ENCODE results near the gene TMEM203. TPM values are rescaled to one million over a fixed set of nuclear protein-coding genes. Genes with fewer than 3 reads are reported as not detected.

TMEM203 gene
- total and polyA plus RNA-seq, 10 of the 15 experiments (the other 5 are each of a cell fraction or from before 2014, with no cell fraction given): 7.2 to 68.1 (median 33.8) TPM

DNA sequence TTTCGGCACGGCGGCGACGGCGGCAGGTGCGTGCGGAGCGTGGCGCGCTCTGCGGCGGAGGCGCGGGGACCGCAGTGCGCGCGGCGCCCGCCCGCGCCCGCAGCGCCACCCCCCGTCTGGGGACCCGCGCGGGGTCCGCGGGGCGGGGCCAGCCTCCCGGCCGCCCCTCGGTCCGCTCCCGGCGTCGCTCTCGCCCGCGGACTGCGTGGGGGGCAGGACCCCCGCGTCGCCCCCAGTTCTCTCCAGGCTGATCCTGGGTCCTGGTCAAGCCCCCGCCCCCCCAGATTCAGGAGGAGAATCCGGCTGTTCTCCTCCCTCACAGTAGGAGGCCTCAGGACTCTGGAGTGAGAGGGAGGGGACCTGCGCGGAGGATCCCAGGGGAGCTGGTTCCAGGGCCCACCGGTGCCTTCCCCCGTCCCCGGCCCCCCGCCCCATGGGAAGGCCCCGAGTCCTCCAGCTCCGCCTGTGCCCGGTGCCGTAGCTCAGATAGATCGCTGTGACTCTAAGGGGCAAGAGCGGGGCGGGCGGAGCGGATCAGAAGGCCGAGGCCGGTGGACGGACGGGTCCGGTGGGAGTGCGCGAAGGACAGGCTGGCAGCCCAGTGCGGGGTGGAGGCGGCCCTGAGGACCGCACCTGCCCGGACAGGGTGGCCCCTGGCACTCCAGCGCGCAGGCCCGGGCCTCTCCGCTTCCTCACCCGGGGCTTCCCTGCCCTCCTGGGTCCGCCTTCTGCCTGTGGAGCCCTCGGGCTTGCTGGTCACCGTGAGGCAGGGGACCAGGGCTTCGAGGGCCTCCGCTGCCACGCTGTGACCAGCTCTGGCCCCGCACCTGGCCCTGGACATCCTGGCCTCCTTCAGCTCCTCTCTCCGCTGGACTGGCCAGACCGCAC lies 17.0 kb upstream of the TMEM203 start, which contains the start of gene RNF208 (continued):
- TF ChIP-seq, protein P1, sequence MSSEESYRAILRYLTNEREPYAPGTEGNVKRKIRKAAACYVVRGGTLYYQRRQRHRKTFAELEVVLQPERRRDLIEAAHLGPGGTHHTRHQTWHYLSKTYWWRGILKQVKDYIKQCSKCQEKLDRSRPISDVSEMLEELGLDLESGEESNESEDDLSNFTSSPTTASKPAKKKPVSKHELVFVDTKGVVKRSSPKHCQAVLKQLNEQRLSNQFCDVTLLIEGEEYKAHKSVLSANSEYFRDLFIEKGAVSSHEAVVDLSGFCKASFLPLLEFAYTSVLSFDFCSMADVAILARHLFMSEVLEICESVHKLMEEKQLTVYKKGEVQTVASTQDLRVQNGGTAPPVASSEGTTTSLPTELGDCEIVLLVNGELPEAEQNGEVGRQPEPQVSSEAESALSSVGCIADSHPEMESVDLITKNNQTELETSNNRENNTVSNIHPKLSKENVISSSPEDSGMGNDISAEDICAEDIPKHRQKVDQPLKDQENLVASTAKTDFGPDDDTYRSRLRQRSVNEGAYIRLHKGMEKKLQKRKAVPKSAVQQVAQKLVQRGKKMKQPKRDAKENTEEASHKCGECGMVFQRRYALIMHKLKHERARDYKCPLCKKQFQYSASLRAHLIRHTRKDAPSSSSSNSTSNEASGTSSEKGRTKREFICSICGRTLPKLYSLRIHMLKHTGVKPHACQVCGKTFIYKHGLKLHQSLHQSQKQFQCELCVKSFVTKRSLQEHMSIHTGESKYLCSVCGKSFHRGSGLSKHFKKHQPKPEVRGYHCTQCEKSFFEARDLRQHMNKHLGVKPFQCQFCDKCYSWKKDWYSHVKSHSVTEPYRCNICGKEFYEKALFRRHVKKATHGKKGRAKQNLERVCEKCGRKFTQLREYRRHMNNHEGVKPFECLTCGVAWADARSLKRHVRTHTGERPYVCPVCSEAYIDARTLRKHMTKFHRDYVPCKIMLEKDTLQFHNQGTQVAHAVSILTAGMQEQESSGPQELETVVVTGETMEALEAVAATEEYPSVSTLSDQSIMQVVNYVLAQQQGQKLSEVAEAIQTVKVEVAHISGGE (CRISPR knock-in tag; IDR thresholded peaks at IDR 0.05): no peak
- TF ChIP-seq HDGF (IDR thresholded peaks at IDR 0.05) (peak; percentile 47; the same call in 1 of the 2 replicates), MYB (IDR thresholded peaks at IDR 0.05; ENCODE audit: borderline replicate concordance, low read depth, low read length) (no peak), FOS (IDR thresholded peaks at IDR 0.05; ENCODE audit: borderline replicate concordance, extremely low read depth, insufficient read length) (no peak), MYC (IDR thresholded peaks at IDR 0.05; ENCODE audit: insufficient read depth, insufficient read length, insufficient replicate concordance, low read length, severe bottlenecking) (no peak), IRF4 (IDR thresholded peaks at IDR 0.05; ENCODE audit: low read depth, low read length) (no peak), SMARCA5 (IDR thresholded peaks at IDR 0.05) (0 out of 2 replicates have a peak, but pooled peaks have one; percentile 45), STAT1 (conservative IDR thresholded peaks at IDR 0.05) (no peak), RAD21 (IDR thresholded peaks at IDR 0.05; ENCODE audit: insufficient read depth, low read depth, low read length) (no peak), LARP7 (IDR thresholded peaks at IDR 0.05) (peak; percentile 64; the same call in 1 of the 2 replicates), GABPA (IDR thresholded peaks at IDR 0.05; ENCODE audit: low read depth) (no peak), ESRRA (IDR thresholded peaks at IDR 0.05; ENCODE audit: low read length) (no peak)
- TF ChIP-seq, protein P2, sequence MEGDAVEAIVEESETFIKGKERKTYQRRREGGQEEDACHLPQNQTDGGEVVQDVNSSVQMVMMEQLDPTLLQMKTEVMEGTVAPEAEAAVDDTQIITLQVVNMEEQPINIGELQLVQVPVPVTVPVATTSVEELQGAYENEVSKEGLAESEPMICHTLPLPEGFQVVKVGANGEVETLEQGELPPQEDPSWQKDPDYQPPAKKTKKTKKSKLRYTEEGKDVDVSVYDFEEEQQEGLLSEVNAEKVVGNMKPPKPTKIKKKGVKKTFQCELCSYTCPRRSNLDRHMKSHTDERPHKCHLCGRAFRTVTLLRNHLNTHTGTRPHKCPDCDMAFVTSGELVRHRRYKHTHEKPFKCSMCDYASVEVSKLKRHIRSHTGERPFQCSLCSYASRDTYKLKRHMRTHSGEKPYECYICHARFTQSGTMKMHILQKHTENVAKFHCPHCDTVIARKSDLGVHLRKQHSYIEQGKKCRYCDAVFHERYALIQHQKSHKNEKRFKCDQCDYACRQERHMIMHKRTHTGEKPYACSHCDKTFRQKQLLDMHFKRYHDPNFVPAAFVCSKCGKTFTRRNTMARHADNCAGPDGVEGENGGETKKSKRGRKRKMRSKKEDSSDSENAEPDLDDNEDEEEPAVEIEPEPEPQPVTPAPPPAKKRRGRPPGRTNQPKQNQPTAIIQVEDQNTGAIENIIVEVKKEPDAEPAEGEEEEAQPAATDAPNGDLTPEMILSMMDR (IDR thresholded peaks at IDR 0.05 in 2 of 3, conservative IDR thresholded peaks at IDR 0.05 in 1 of 3; ENCODE audit: control insufficient read depth in 2 of 3, extremely low read depth in 1 of 3, insufficient read depth in 1 of 3, low read depth in 3 of 3, low read length in 3 of 3): no peak
- TF ChIP-seq, protein P3, sequence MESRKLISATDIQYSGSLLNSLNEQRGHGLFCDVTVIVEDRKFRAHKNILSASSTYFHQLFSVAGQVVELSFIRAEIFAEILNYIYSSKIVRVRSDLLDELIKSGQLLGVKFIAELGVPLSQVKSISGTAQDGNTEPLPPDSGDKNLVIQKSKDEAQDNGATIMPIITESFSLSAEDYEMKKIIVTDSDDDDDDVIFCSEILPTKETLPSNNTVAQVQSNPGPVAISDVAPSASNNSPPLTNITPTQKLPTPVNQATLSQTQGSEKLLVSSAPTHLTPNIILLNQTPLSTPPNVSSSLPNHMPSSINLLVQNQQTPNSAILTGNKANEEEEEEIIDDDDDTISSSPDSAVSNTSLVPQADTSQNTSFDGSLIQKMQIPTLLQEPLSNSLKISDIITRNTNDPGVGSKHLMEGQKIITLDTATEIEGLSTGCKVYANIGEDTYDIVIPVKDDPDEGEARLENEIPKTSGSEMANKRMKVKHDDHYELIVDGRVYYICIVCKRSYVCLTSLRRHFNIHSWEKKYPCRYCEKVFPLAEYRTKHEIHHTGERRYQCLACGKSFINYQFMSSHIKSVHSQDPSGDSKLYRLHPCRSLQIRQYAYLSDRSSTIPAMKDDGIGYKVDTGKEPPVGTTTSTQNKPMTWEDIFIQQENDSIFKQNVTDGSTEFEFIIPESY (IDR thresholded peaks at IDR 0.05): no peak
- TF ChIP-seq, protein P4, sequence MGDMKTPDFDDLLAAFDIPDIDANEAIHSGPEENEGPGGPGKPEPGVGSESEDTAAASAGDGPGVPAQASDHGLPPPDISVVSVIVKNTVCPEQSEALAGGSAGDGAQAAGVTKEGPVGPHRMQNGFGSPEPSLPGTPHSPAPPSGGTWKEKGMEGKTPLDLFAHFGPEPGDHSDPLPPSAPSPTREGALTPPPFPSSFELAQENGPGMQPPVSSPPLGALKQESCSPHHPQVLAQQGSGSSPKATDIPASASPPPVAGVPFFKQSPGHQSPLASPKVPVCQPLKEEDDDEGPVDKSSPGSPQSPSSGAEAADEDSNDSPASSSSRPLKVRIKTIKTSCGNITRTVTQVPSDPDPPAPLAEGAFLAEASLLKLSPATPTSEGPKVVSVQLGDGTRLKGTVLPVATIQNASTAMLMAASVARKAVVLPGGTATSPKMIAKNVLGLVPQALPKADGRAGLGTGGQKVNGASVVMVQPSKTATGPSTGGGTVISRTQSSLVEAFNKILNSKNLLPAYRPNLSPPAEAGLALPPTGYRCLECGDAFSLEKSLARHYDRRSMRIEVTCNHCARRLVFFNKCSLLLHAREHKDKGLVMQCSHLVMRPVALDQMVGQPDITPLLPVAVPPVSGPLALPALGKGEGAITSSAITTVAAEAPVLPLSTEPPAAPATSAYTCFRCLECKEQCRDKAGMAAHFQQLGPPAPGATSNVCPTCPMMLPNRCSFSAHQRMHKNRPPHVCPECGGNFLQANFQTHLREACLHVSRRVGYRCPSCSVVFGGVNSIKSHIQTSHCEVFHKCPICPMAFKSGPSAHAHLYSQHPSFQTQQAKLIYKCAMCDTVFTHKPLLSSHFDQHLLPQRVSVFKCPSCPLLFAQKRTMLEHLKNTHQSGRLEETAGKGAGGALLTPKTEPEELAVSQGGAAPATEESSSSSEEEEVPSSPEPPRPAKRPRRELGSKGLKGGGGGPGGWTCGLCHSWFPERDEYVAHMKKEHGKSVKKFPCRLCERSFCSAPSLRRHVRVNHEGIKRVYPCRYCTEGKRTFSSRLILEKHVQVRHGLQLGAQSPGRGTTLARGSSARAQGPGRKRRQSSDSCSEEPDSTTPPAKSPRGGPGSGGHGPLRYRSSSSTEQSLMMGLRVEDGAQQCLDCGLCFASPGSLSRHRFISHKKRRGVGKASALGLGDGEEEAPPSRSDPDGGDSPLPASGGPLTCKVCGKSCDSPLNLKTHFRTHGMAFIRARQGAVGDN (IDR thresholded peaks at IDR 0.05): no peak

Measured in GM12878 (cell line).